ENCODE measurements around the gene PRUNE2.

The PRUNE2 gene

DNA sequence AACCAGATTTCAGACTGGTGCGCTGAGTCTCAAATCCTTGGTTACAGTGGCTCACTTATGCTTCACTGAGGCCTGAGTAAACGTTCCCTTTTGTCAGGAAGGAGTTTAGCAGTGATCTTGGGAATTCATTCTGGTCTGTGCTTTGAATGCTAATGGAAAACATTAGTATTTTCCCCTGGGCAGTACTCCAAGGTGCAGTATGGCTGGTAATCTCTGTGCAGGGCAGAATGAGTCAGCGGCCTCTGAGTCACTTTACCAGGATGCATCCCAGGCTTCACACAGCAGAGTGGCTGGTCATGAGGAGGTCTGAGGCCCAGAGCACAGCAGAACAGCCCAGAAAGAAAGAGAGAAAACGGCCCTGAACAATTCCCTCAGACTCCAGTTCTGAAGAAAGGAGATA is 87.6 kb downstream of the PRUNE2 start:
- TF ChIP-seq, protein P1, sequence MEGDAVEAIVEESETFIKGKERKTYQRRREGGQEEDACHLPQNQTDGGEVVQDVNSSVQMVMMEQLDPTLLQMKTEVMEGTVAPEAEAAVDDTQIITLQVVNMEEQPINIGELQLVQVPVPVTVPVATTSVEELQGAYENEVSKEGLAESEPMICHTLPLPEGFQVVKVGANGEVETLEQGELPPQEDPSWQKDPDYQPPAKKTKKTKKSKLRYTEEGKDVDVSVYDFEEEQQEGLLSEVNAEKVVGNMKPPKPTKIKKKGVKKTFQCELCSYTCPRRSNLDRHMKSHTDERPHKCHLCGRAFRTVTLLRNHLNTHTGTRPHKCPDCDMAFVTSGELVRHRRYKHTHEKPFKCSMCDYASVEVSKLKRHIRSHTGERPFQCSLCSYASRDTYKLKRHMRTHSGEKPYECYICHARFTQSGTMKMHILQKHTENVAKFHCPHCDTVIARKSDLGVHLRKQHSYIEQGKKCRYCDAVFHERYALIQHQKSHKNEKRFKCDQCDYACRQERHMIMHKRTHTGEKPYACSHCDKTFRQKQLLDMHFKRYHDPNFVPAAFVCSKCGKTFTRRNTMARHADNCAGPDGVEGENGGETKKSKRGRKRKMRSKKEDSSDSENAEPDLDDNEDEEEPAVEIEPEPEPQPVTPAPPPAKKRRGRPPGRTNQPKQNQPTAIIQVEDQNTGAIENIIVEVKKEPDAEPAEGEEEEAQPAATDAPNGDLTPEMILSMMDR (conservative IDR thresholded peaks at IDR 0.05; ENCODE audit: control insufficient read depth, insufficient read depth, low read depth, low read length): no peak
- DNase-seq (ENCODE audit: low read depth): peak; percentile 99

GRCh38 chr9:76817489-76817888 is 88.4 kb downstream of the PRUNE2 start:
- TF ChIP-seq, protein P1 (conservative IDR thresholded peaks at IDR 0.05; ENCODE audit: control insufficient read depth, insufficient read depth, low read depth, low read length): no peak
- H3K4me3 ChIP-seq (ENCODE audit: control insufficient read depth, low read depth, low read length): no peak overlapping the region
- peak; percentile 98 for DNase-seq (ENCODE audit: low read depth)

More for the DNA sequence above, 87.6 kb downstream of the PRUNE2 start:
- H3K4me3 ChIP-seq (ENCODE audit: control insufficient read depth, low read depth, low read length): no peak overlapping the region

DNA sequence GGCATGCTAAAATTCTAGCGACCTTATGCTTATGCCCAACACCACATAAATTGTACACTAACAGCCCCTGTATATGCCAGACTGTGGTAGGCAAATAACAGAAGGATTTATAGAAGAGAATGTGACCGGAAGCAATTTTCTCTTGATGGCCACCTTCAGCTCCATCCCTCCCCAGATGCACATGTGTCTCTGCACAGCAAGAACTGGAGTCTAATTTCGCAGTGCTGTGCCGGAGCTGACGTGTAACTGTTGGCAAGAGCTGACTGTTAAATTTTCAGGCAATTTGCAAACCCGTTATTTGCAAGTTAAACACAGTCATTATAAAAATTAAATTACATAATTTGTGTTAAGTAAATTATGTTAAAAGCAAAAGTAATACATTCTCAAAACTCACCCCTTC is 93.3 kb downstream of the PRUNE2 start:
- no peak for DNase-seq (ENCODE audit: low read depth)
- H3K4me3 ChIP-seq (ENCODE audit: control insufficient read depth, low read depth, low read length): no peak overlapping the region
- TF ChIP-seq, protein P1 (conservative IDR thresholded peaks at IDR 0.05; ENCODE audit: control insufficient read depth, insufficient read depth, low read depth, low read length): no peak

DNA sequence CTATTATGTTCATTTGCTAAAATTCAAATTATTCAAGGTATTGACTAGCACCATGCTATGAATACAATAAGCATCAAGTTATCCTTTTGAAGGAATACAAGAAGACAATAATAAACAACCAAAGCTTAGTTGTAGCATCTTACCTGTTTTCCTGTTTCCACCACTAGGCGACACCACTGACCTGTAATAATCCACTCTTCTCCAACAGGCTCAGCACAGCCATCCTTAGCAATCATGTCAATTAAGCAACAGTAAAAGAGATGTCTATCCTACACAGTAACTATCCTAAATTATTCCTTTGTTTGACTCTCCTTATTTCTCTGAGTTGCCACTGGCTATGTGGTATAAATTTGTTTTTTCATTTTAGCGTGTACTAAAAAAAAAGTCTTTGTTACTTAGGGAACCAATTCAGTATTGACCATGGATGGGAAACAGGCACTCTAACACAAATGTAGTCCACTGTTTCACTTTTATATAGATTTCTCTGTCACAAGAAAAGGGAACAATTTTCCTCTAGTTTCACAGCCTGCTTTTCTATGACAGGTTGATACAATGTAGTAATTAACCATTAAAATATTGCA is 95.4 kb downstream of the PRUNE2 start:
- DNase-seq (ENCODE audit: low read depth): peak; percentile 78
- TF ChIP-seq, protein P1 (conservative IDR thresholded peaks at IDR 0.05; ENCODE audit: control insufficient read depth, insufficient read depth, low read depth, low read length): peak; percentile 95

DNA sequence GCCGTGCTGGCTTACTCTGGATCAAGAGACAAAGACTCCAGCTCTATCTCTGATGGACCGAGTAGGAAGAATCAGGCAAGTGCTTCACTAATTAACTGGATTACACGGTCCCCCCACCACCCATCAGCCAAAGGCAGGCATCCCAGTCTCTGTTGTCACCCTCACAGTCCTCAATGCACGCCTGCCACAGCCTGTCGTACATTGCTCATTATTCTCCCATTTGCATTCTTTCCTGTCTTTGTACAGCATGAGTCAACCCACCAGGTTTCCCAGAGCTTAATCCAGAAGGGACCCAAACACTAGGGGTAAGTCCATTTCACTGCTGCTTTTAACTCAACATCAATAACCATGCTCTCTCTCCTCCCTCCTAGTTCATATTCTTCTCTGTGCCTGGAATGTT is 97.3 kb downstream of the PRUNE2 start:
- no peak overlapping the region for H3K4me3 ChIP-seq (ENCODE audit: control insufficient read depth, low read depth, low read length)
- TF ChIP-seq, protein P1 (conservative IDR thresholded peaks at IDR 0.05; ENCODE audit: control insufficient read depth, insufficient read depth, low read depth, low read length): no peak
- DNase-seq (ENCODE audit: low read depth): peak; percentile 11

More for the DNA sequence above, 95.4 kb downstream of the PRUNE2 start:
- H3K4me3 ChIP-seq (ENCODE audit: control insufficient read depth, low read depth, low read length): no peak overlapping the region

GRCh38 chr9:76803762-76804161 is 102.2 kb downstream of the PRUNE2 start:
- no peak overlapping the region for H3K4me3 ChIP-seq (ENCODE audit: control insufficient read depth, low read depth, low read length)
- TF ChIP-seq, protein P1 (conservative IDR thresholded peaks at IDR 0.05; ENCODE audit: control insufficient read depth, insufficient read depth, low read depth, low read length): no peak

DNA sequence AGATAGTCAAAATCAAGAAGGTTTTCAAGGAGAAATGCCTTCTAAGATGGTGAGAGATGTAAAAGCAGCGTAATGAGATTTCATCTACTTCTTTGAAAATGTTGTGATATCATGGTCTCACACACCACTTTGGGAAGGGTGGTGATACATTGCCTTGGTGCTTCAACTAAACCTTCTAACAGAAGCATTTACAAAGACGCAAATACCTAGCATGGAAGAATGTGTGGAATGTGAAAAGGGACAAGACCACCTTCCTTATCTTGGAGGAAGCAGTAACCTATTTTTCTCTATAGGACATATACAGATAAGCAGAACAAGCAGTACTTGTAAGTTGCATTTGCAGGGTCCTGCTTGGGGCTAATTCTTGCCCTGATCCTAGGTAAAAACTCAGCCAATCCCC is 102.8 kb downstream of the PRUNE2 start:
- DNase-seq (ENCODE audit: low read depth): no peak
- TF ChIP-seq, protein P1 (conservative IDR thresholded peaks at IDR 0.05; ENCODE audit: control insufficient read depth, insufficient read depth, low read depth, low read length): no peak
- H3K4me3 ChIP-seq (ENCODE audit: control insufficient read depth, low read depth, low read length): no peak overlapping the region

More at GRCh38 chr9:76803762-76804161, 102.2 kb downstream of the PRUNE2 start:
- no peak for DNase-seq (ENCODE audit: low read depth)

Data from fibroblast of mammary gland (primary cell).